SU-DHL-6 (cell line): Measurements from ENCODE around the gene MYO1G.
A peak's percentile ranks its signal among the peaks of the same experiment; 100 is the strongest.

Source experiments
- H2AFZ ChIP-seq: fragments of 200-600 bp; sonication (generic); 2 replicates; pipeline ENCODE4 v1.6.1; 2014; ENCODE audit warnings: low read depth, mild to moderate bottlenecking, moderate library complexity, mixed read lengths, antibody characterized with exemption, low read length; ENCODE audit not compliant: severe bottlenecking
- H3F3A ChIP-seq: fragments of 200-600 bp; shearing (Covaris generic); 2 replicates; pipeline ENCODE4 v1.6.0; 2016; ENCODE audit warnings: antibody characterized with exemption, mild to moderate bottlenecking; ENCODE audit not compliant: insufficient read depth
- H3K27ac ChIP-seq: fragments of 200-600 bp; sonication (generic); 2 replicates; pipeline ENCODE4 v1.5.1; 2016; ENCODE audit warnings: low read depth, mild to moderate bottlenecking, low read length, moderate library complexity, mixed read lengths
- H3K27me3 ChIP-seq: fragments of 200-600 bp; sonication (generic), shearing (Covaris generic); 2 replicates; pipeline ENCODE4 v1.6.0; 2014; ENCODE audit warnings: mild to moderate bottlenecking, low read length
- H3K36me3 ChIP-seq: fragments of 200-600 bp; sonication (generic); 2 replicates; pipeline ENCODE4 v1.6.1; 2014; ENCODE audit warnings: mild to moderate bottlenecking, low read length, mixed read lengths
- H3K4me2 ChIP-seq: fragments of 300-600, 200-600 bp; shearing (Covaris generic), sonication (generic); 2 replicates; pipeline ENCODE4 v1.6.0; 2014; ENCODE audit warnings: low read length, low read depth, mild to moderate bottlenecking; ENCODE audit not compliant: poor library complexity, severe bottlenecking
- H3K4me3 ChIP-seq: fragments of 200-600 bp; sonication (generic); 2 replicates; pipeline ENCODE4 v1.5.1; 2014; ENCODE audit warnings: antibody characterized with exemption, low read length, mild to moderate bottlenecking, mixed read lengths; ENCODE audit not compliant: insufficient read depth, poor library complexity, severe bottlenecking
- H3K79me2 ChIP-seq: fragments of 200-600 bp; sonication (generic); 2 replicates; pipeline ENCODE4 v1.6.1; 2014; ENCODE audit warnings: mild to moderate bottlenecking, low read length, moderate library complexity; ENCODE audit not compliant: insufficient read depth
- H3K9ac ChIP-seq: fragments of 200-600 bp; sonication (generic); 2 replicates; pipeline ENCODE4 v1.7.0; 2014; ENCODE audit warnings: mild to moderate bottlenecking, low read length
- H3K9me2 ChIP-seq: fragments of 200-600 bp; sonication (generic); replicated peaks from 2 replicates; pipeline ENCODE4 v1.6.1; 2014; ENCODE audit warnings: low read length; ENCODE audit not compliant: insufficient read depth
- H3K9me3 ChIP-seq: fragments of 200-600 bp; sonication (generic); 2 replicates; pipeline ENCODE4 v1.6.1; 2014; ENCODE audit warnings: low read length, mixed read lengths; ENCODE audit not compliant: insufficient read depth
- H4K20me1 ChIP-seq: fragments of 200-600 bp; sonication (generic); 2 replicates; pipeline ENCODE4 v1.6.1; 2014; ENCODE audit warnings: low read depth, mild to moderate bottlenecking, antibody characterized with exemption, low read length, moderate library complexity, mixed read lengths
- EZH2phosphoT487 ChIP-seq: fragments of 200-600 bp; sonication (generic), shearing (Covaris generic); conservative IDR thresholded peaks from 2 replicates; pipeline ENCODE4 v1.6.1; 2018; ENCODE audit warnings: mild to moderate bottlenecking, antibody characterized with exemption, low read length, moderate library complexity, mixed read lengths
- TF ChIP-seq, protein P1 (sequence below): fragments of 200-600 bp; sonication (generic); IDR thresholded peaks from one replicate; pipeline ENCODE4 v1.5.1; 2017; ENCODE audit warnings: antibody characterized with exemption, mild to moderate bottlenecking, low read length, moderate library complexity; ENCODE audit not compliant: insufficient read depth, poor library complexity, severe bottlenecking

The MYO1G gene

DNA sequence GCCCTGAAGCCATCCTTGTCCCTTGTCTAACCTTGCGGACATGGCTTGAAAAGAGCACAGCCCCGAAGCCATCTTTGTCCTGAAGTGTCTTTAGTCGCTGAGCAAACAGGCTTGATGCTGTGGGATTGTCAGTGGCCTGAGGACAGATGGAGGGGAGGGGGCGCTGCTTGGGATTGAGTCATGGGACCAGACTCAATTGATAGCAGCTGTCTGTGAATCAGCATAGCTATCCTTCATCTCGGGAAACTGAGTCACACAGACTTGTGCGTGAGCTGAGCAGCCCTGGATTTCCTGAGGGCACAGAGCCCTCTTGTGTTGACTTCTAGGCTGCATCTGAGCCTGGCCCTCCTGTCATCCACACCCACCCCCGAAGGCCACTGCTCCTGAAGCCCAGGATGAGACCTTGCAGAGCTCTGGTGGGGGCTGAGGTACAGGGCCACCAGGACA is 14.4 kb downstream of the MYO1G start:
- H3K27ac ChIP-seq, result no peak overlapping the region
- no peak overlapping the region for H3K4me3 ChIP-seq
- H3K9me2 ChIP-seq, result no peaks in the 10 kb centered on the region
- TF ChIP-seq EZH2phosphoT487, result no peak
- TF ChIP-seq, protein P1, sequence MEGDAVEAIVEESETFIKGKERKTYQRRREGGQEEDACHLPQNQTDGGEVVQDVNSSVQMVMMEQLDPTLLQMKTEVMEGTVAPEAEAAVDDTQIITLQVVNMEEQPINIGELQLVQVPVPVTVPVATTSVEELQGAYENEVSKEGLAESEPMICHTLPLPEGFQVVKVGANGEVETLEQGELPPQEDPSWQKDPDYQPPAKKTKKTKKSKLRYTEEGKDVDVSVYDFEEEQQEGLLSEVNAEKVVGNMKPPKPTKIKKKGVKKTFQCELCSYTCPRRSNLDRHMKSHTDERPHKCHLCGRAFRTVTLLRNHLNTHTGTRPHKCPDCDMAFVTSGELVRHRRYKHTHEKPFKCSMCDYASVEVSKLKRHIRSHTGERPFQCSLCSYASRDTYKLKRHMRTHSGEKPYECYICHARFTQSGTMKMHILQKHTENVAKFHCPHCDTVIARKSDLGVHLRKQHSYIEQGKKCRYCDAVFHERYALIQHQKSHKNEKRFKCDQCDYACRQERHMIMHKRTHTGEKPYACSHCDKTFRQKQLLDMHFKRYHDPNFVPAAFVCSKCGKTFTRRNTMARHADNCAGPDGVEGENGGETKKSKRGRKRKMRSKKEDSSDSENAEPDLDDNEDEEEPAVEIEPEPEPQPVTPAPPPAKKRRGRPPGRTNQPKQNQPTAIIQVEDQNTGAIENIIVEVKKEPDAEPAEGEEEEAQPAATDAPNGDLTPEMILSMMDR, result peak; percentile 23
- no peaks in the 10 kb centered on the region for H3F3A ChIP-seq
- no peaks in the 10 kb centered on the region for H3K79me2 ChIP-seq
- no peak overlapping the region for H3K4me2 ChIP-seq
- no peaks in the 10 kb centered on the region for H4K20me1 ChIP-seq
- no peaks in the 10 kb centered on the region for H3K9me3 ChIP-seq
- no peaks in the 10 kb centered on the region for H3K27me3 ChIP-seq
- no peak overlapping the region for H3K9ac ChIP-seq
- no peaks in the 10 kb centered on the region for H3K36me3 ChIP-seq
- H2AFZ ChIP-seq, result no peak overlapping the region

DNA sequence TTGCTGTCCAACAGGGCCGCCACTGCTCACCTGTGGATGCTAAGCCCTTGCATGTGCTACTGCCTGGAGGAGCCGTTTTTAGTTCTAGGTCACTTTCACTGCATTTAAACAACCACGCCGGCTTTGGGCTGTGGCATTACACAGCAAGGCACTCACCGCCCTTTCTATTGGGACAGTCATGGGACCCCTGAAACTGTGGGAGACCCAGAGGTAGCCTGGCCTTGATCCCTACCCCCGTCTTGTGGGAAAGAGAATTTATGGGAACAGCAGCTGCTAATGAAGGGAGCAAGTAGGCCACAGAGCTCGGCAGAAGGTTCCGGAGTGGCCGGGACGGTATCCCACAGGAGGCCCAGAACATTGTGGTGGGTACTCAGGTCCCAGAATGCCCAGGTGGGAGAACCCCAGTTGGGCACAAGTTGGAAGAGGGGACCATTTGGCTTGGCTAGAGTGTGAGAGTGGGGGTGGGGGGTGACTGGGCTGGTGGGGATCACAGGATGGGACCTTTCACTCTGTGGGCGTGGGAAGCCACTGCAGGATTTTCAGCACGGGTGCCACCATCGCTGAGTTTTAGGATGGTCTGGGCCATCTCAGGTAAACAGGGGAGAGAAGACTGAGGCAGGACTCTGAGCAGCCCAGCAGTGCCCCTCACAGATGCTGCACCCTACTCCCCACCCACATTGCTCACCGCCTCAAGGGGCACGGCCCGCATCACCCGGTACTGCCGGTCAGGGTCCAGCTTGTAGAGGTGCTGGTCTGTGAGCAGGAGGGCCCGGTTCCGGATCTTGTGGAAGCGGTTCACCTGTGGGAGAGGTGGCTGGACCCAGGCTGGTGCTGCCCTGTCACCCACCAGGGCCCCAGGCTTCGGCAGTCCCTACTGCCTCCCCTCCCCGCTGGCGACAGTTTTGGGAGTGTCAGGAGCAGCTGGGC is 15.2 kb downstream of the MYO1G start:
- Histone ChIP-seq H3K36me3 (no peaks in the 10 kb centered on the region), H4K20me1 (no peaks in the 10 kb centered on the region), H3K27me3 (no peaks in the 10 kb centered on the region), H3F3A (no peaks in the 10 kb centered on the region), H3K9me3 (no peaks in the 10 kb centered on the region), H3K4me2 (no peak overlapping the region), H3K4me3 (no peak overlapping the region), H2AFZ (no peak overlapping the region), H3K27ac (no peak overlapping the region), H3K79me2 (no peaks in the 10 kb centered on the region), H3K9ac (no peak overlapping the region), H3K9me2 (no peaks in the 10 kb centered on the region)
- TF ChIP-seq EZH2phosphoT487, result no peak
- TF ChIP-seq, protein P1, result no peak

DNA sequence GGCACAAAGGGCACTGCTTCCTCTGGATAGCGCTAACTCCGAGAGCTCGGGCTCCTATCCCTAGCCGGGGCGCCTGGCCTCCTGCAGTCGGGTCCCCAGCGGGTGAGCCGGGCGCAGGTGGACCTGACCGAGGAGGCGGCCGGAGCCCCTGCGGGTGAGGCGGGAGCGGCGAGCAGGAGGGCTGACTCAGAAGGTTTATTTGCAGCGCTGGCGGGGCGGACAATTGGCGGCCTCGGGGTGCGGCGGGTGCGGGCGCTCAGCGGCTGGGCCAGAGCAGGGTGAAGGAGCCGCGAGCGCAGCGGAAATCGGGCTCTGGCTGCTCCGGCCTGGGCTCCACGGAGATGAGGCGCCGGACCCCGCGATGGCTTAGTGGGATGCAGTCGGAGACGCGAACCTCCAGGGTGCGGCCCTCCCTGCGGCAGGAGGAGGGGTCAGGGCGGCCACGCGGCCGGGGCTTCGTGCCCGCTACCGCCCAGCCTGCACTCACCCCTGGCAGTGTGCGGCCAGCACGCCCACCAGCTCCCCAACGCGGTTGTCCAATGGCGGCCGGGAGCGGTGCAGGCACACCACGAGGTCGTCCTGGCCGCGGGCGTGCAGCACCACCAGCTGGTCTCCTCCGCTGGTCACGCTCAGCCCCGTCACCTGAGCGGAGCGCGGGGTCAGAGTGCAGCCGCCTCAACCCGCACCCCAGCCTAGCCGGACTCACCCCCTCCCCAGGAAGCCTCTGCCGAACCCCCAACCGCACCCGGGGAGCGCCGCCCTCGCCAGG is 16.1 kb downstream of the MYO1G start:
- Histone ChIP-seq H3K27ac (no peak overlapping the region), H3K4me3 (no peak overlapping the region), H3K4me2 (no peak overlapping the region), H3K36me3 (no peaks in the 10 kb centered on the region), H3K9me3 (no peaks in the 10 kb centered on the region), H3F3A (no peaks in the 10 kb centered on the region), H2AFZ (no peak overlapping the region), H3K9ac (no peak overlapping the region), H3K79me2 (no peaks in the 10 kb centered on the region), H3K9me2 (no peaks in the 10 kb centered on the region), H4K20me1 (no peaks in the 10 kb centered on the region), H3K27me3 (no peaks in the 10 kb centered on the region)
- TF ChIP-seq, protein P1, result no peak
- TF ChIP-seq EZH2phosphoT487, result no peak
